ENCODE measurements around the gene SLC25A2. TPM values are rescaled to one million over a fixed set of nuclear protein-coding genes. Genes with fewer than 3 reads are reported as not detected.

Gene SLC25A2
- total RNA-seq, 1 experiment from 2014 or later = 0.42 TPM

DNA sequence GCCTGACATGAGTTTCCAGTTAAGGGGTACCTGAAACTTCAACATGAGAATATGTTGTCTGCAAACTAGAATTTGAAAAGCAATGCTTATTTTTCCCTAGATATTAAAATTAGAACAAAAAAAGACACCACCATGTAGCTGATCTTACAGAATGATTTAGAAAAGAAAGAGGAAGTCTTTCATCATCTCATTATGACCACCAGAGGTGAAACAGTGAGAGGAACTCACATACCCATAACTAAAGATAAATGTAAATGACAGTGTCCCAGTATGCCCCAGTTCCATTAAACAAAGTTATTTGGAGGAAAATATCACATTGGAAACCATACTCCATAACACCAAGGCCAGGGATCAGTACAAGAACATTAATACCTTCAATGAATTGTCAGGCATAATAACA, 9.9 kb upstream of the SLC25A2 start:
- no TSS peak for BruUV-seq (replicated peaks)
- H3K4me1 ChIP-seq (ENCODE audit: control insufficient read depth in 1 of 2, insufficient read depth in 2 of 2, low read length in 2 of 2) = no peaks in the 10 kb centered on the region
- intact Hi-C loops (cut with micrococcal nuclease) = no loop called here
- H3K36me3 ChIP-seq (ENCODE audit: control insufficient read depth in 1 of 2, insufficient read depth in 2 of 2, low read length in 2 of 2) = peaks cover 0 to 7% of the 10 kb centered on the region in 2 experiments; a peak in 1 of 4 replicates
- H2AFZ ChIP-seq (ENCODE audit: low read depth, low read length, poor library complexity, severe bottlenecking) = no peak overlapping the region
- H3K9me2 ChIP-seq (ENCODE audit: insufficient read depth) = no peaks in the 10 kb centered on the region
- POLR2A ChIA-PET = no interaction called here
- CTCF ChIA-PET = no interaction called here
- RAD21 ChIA-PET (ENCODE audit: low non-redundant PET in 1 of 2, low total read pairs in 2 of 2, uncharacterized antibody in 2 of 2, unreplicated experiment in 2 of 2) = no interaction called here
- TF ChIP-seq POLR2A (IDR thresholded peaks at IDR 0.05; ENCODE audit: borderline replicate concordance, extremely low read depth, insufficient read depth, insufficient read length) (no peak), RAD21 (IDR thresholded peaks at IDR 0.05; ENCODE audit: low read depth) (no peak), CBX3 (IDR thresholded peaks at IDR 0.05; ENCODE audit: low read depth) (no peak), FOSL1 (IDR thresholded peaks at IDR 0.05; ENCODE audit: low read depth) (no peak), ATF3 (IDR thresholded peaks at IDR 0.05) (no peak), ELF1 (IDR thresholded peaks at IDR 0.05; ENCODE audit: borderline replicate concordance, low read depth) (no peak), YY1 (IDR thresholded peaks at IDR 0.05; ENCODE audit: extremely low read depth, insufficient replicate concordance, low read depth, low read length) (no peak), SP1 (IDR thresholded peaks at IDR 0.05; ENCODE audit: low read depth) (no peak), ZBTB33 (IDR thresholded peaks at IDR 0.05; ENCODE audit: extremely low read depth, insufficient replicate concordance, low read length) (no peak), JUND (IDR thresholded peaks at IDR 0.05) (no peak), POLR2AphosphoS5 (IDR thresholded peaks at IDR 0.05; ENCODE audit: low read depth, low read length) (no peak), CEBPB (IDR thresholded peaks at IDR 0.05; ENCODE audit: low read depth) (no peak), EZH2phosphoT487 (IDR thresholded peaks at IDR 0.05; ENCODE audit: borderline replicate concordance) (no peak), EGR1 (IDR thresholded peaks at IDR 0.05; ENCODE audit: low read depth) (no peak), REST (IDR thresholded peaks at IDR 0.05; ENCODE audit: low read depth) (no peak), SRF (IDR thresholded peaks at IDR 0.05; ENCODE audit: low read depth) (no peak), ZNF274 (IDR thresholded peaks at IDR 0.05; ENCODE audit: low read depth, low read length) (no peak), TCF7L2 (IDR thresholded peaks at IDR 0.05; ENCODE audit: borderline replicate concordance, extremely low read depth, insufficient read depth, insufficient read length) (no peak)
- no peaks in the 10 kb centered on the region for H3K27me3 ChIP-seq (ENCODE audit: insufficient read depth, low read length)
- ATAC-seq = no peak
- H3K9ac ChIP-seq (ENCODE audit: low read length) = no peak overlapping the region
- no peak overlapping the region for H3K4me2 ChIP-seq (ENCODE audit: low read length)
- H3K4me3 ChIP-seq (replicated peaks in 1 of 2; ENCODE audit: low read depth in 1 of 2, low read length in 2 of 2) = no peak overlapping the region
- H3K27ac ChIP-seq (ENCODE audit: low read depth, low read length) = no peak overlapping the region
- H4K20me1 ChIP-seq (ENCODE audit: insufficient read depth) = no peaks in the 10 kb centered on the region
- H3K79me2 ChIP-seq (ENCODE audit: insufficient read depth, low read length) = peaks cover 15% of the 10 kb centered on the region
- no peak for DNase-seq (ENCODE audit: low read depth, low spot score)
- H3K9me3 ChIP-seq (ENCODE audit: control insufficient read depth in 1 of 2, insufficient read depth in 1 of 2, low read depth in 1 of 2, low read length in 2 of 2) = peaks cover 6 to 9% of the 10 kb centered on the region in 2 experiments; a peak in 3 of 4 replicates
